Motor neuron (in vitro differentiated cells): ENCODE results near the gene CHST1. TPM values are rescaled to one million over a fixed set of nuclear protein-coding genes. Genes with fewer than 3 reads are reported as not detected.

Source experiments
- ATAC-seq, 8 experiments: fragments of 200-7000 bp; cut with Tn5 transposase; replicated peaks in 6 of 8; 2 replicates each; pipeline ENCODE4 v1.8.0; 2021; ENCODE audit warnings: mild to moderate bottlenecking in 8 of 8, moderate library complexity in 8 of 8
- H3K27ac ChIP-seq, 2 donors: fragments of 250-450 bp; sonication (Bioruptor Pico); 2 replicates each; pipeline ENCODE4 v1.9.0; 2021; ENCODE audit warnings: antibody characterized with exemption in 2 of 2, mild to moderate bottlenecking in 2 of 2, moderate library complexity in 1 of 2
- H3K4me1 ChIP-seq, 2 donors: fragments of 250-450 bp; sonication (Bioruptor Pico); replicated peaks in 1 of 2; 2 replicates each; pipeline ENCODE4 v1.6.1; 2021; ENCODE audit warnings: antibody characterized with exemption in 2 of 2, mild to moderate bottlenecking in 2 of 2, moderate library complexity in 1 of 2
- H3K4me3 ChIP-seq, 5 donors: fragments of 250-450 bp; sonication (Bioruptor Pico); 2 replicates each; pipeline ENCODE4 v1.9.0; 2021; ENCODE audit warnings: antibody characterized with exemption in 5 of 5, mild to moderate bottlenecking in 5 of 5, moderate library complexity in 4 of 5
- WGBS, 10 experiments: fragments of 450-650 bp; shearing (Covaris generic); methylation state at CpG; one replicate each; pipeline ENCODE4 v1.0.0; 2022; 5-methylcytosine and 5-hydroxymethylcytosine counted together
- in situ Hi-C, 9 experiments: fragments of 400-800 bp; cut with MboI; loops; one replicate each; pipeline ENCODE4 v1.15.0; 2021; ENCODE audit warnings: low sequenced_read_pairs in 9 of 9, low pct_unique_long_range_greater_than_20kb in 2 of 9; ENCODE audit not compliant: unreplicated experiment in 9 of 9
- total RNA-seq, 8 experiments: library from RNA; unstranded; fragments of 300-600 nt; gene quantifications; 2 replicates each; pipeline versions ENCODE4 v1.2.3 to v1.2.4, GENCODE V29; 2022

CHST1 gene
- 1 to 10 TPM in 7 of 8 experiments, under 1 TPM in 1; 0.42 to 9.0 (median 2.6) TPM for total RNA-seq

GRCh38 chr11:45665206-45665932 is at the start of gene CHST1:
TSS of gene CHST1 (minus strand) at chr11:45665622. CDS start at chr11:45650923, 14,699 bp downstream.
- ATAC-seq: peak; percentile 16 to 60 (median 40)
- Histone ChIP-seq H3K27ac (no peak within 1 kb of the TSS), H3K4me1 (peaks cover 40 to 44% of the 10 kb centered on the region in 2 donors), H3K4me3 (peak within 1 kb of the TSS; percentile 39 to 52 (median 49))
- in situ Hi-C loops: loop anchor here in 4 of 9 experiments (25.0 kb wide), 2 partner anchors 278 to 303 kb away; no protein-coding TSS in a partner anchor
- 20% methylated on average over 2 of the region's 96 CpGs; no CpG with 5 or more reads in 9 of the 10 experiments for WGBS, 10 experiments

- no peak for ATAC-seq
- in situ Hi-C loops: no loop called here
Observed at GRCh38 chr11:45713573-45713972, 48.2 kb upstream of the CHST1 start.

GRCh38 chr11:45710561-45710960 is 45.1 kb upstream of the CHST1 start:
- Histone ChIP-seq H3K4me3 (no peak overlapping the region), H3K27ac (no peak overlapping the region), H3K4me1 (no peaks in the 10 kb centered on the region)
- WGBS, 10 experiments: 22 to 83% (median 60%) methylated on average over 1 of the region's 1 CpG; no CpG with 5 or more reads in 3 of the 10 experiments
- ATAC-seq: no peak
- in situ Hi-C loops: no loop called here

More at GRCh38 chr11:45713573-45713972, 48.2 kb upstream of the CHST1 start:
- Histone ChIP-seq H3K27ac (no peak overlapping the region), H3K4me3 (no peak overlapping the region), H3K4me1 (no peaks in the 10 kb centered on the region)
- 0 to 100% (median 58%) methylated on average over 1 to 2 of the region's 2 CpGs; no CpG with 5 or more reads in 3 of the 10 experiments for WGBS, 10 experiments

GRCh38 chr11:45708887-45709663 is 43.7 kb upstream of the CHST1 start:
- Histone ChIP-seq H3K4me1 (no peaks in the 10 kb centered on the region), H3K27ac (no peak overlapping the region), H3K4me3 (no peak overlapping the region)
- in situ Hi-C loops: no loop called here
- WGBS, 10 experiments: 0 to 85% (median 73%) methylated on average over 1 to 6 of the region's 6 CpGs
- ATAC-seq: peak in 3 of 8 experiments; percentile 29 to 91 (median 75)

GRCh38 chr11:45704635-45705034 is 39.2 kb upstream of the CHST1 start:
- no peak overlapping the region for H3K4me3 ChIP-seq
- WGBS, 10 experiments: 0 to 80% (median 69%) methylated on average over 1 to 2 of the region's 2 CpGs; no CpG with 5 or more reads in 4 of the 10 experiments
- peaks cover 3 to 9% of the 10 kb centered on the region in 2 donors for H3K4me1 ChIP-seq
- H3K27ac ChIP-seq: no peak overlapping the region
- no peak for ATAC-seq
- in situ Hi-C loops: no loop called here

DNA sequence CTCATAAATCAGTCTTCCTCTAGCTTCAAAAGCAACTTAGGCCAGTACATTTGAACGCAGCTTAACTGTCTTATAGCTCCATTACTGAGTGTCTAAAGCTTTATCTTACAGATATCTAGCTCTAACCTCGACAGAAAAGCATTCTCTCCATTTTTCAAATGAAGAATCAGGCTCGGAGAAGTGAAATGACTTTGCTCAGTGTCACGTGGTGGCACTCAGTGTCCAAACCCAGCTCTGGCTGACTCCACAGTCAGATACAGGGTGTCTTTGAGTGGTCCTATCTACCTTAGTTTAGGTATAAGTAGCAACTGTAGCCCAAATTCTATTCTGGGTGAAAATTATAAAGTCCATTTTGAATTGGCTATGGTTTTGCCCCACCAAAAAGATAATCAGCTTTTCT is 38.7 kb upstream of the CHST1 start:
- in situ Hi-C loops: no loop called here
- Histone ChIP-seq H3K27ac (no peak overlapping the region), H3K4me1 (peaks cover 3 to 9% of the 10 kb centered on the region in 2 donors), H3K4me3 (no peak overlapping the region)
- no peak for ATAC-seq
- 16 to 82% (median 27%) methylated on average over 3 to 4 of the region's 4 CpGs; no CpG with 5 or more reads in 5 of the 10 experiments for WGBS, 10 experiments

- Histone ChIP-seq H3K4me3 (no peak overlapping the region), H3K4me1 (peaks cover 3 to 9% of the 10 kb centered on the region in 2 donors), H3K27ac (no peak overlapping the region)
- in situ Hi-C loops: no loop called here
- no peak for ATAC-seq
- WGBS, 10 experiments: 10 to 100% (median 58%) methylated on average over 1 to 4 of the region's 4 CpGs; no CpG with 5 or more reads in 2 of the 10 experiments
Observed at GRCh38 chr11:45702511-45702910, 37.1 kb upstream of the CHST1 start.

- Histone ChIP-seq H3K4me1 (peaks cover 3 to 9% of the 10 kb centered on the region in 2 donors), H3K27ac (no peak overlapping the region), H3K4me3 (no peak overlapping the region)
- WGBS, 10 experiments: 0 to 100% (median 71%) methylated on average over 1 to 2 of the region's 8 CpGs; no CpG with 5 or more reads in 3 of the 10 experiments
- in situ Hi-C loops: no loop called here
- ATAC-seq: no peak
Observed at GRCh38 chr11:45698777-45699497, 33.5 kb upstream of the CHST1 start.

GRCh38 chr11:45692808-45693453 is 27.5 kb upstream of the CHST1 start:
- in situ Hi-C loops: no loop called here
- Histone ChIP-seq H3K4me1 (no peaks in the 10 kb centered on the region), H3K27ac (no peak overlapping the region), H3K4me3 (no peak overlapping the region)
- ATAC-seq: no peak
- WGBS, 10 experiments: 0 to 100% (median 57%) methylated on average over 1 to 8 of the region's 10 CpGs; no CpG with 5 or more reads in 1 of the 10 experiments

DNA sequence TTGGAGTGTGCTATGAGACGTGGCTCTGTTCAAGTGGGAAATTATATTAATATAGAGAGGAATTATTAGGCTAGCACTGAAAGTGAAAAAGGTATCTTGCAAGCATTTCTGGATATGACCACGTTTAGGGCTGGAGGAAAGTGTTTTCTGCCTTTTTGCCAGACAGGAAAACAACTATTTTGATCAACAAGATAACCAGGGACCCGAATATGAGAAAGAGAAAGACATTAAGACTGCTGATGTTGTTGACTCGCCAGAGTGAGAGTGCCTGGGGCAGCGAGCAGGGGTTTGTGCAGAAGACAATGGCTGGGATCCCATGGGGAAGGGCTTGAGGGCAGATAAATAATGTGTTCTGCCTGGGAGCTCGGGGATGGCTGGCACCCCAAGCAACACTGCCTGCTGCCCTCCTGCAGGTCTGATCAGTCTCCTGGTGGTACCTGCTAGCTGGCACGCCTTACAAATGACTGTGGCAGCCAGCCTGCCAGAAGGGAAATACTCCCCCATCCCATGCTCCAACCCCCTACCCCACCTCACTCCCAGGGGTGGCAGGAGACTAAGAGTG is 23.1 kb upstream of the CHST1 start:
- H3K27ac ChIP-seq: no peak overlapping the region
- WGBS, 10 experiments: 8 to 71% (median 57%) methylated on average over 2 to 6 of the region's 7 CpGs; no CpG with 5 or more reads in 2 of the 10 experiments

DNA sequence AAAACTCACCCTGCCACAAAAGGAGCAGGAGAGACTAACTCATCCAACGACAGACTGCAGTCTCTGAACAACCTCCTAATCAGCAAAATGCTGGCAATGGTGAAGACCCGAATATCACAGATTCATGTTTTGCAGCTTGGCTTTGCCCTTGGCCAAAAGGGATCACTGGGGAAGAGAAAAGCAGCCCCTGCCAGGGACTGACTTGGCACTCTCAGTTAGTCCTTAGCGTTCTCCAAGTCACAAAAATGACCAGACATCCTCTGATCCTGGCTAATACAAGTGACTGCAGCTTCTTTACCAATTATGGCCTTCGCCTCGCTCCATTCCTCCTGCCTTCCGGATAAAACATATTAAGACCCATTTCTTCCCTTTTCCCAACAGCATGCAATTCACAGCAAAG is 22.4 kb upstream of the CHST1 start:
- ATAC-seq: no peak
- Histone ChIP-seq H3K4me3 (no peak overlapping the region), H3K27ac (no peak overlapping the region), H3K4me1 (peaks cover 11% of the 10 kb centered on the region in 2 donors)
- in situ Hi-C loops: no loop called here
- 24 to 86% (median 48%) methylated on average over 4 to 6 of the region's 6 CpGs; no CpG with 5 or more reads in 4 of the 10 experiments for WGBS, 10 experiments

More for the DNA sequence above, 23.1 kb upstream of the CHST1 start:
- in situ Hi-C loops: no loop called here
- Histone ChIP-seq H3K4me1 (peaks cover 11% of the 10 kb centered on the region in 2 donors), H3K4me3 (no peak overlapping the region)
- no peak for ATAC-seq

DNA sequence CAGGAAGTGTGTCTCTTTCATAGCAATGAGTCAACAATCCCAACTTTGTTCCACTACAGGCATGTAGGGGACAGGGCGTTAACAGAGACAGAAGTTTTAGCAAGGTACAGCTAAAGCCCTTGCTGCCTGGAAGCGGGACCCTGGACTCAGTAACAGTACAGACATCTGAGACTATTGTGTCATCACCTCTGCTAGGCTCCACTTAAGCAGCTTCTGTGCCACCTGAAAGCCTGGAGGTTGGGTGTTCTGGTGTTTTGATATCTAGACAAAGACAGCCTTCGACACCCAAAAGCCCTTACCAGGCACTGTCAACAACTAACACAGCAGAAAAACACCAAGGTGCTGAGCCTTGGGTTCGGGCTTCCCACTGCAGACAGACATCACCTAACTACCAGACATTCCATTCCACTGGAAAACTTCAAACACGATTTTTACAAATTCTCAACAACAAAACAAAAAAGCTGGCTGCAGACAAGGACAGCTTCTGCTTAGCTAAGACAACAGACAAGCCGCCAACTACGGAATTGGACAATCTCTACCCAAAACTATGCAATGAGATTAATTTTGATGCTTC is 20.6 kb upstream of the CHST1 start:
- Histone ChIP-seq H3K4me1 (peaks cover 11% of the 10 kb centered on the region in 2 donors), H3K27ac (no peak overlapping the region), H3K4me3 (no peak overlapping the region)
- no peak for ATAC-seq
- 0 to 98% (median 77%) methylated on average over 1 to 7 of the region's 7 CpGs for WGBS, 10 experiments
- in situ Hi-C loops: no loop called here
